RPMI7951 (cell line): Measurements from ENCODE around the gene RBM44. TPM values are rescaled to one million over a fixed set of nuclear protein-coding genes. Genes with fewer than 3 reads are reported as not detected.

Experiments used
- DNase-seq: peaks from one replicate; pipeline ENCODE4 v3.0.0-alpha.2; 2012; ENCODE audit warnings: low read depth
- total RNA-seq: library from RNA; depleted of rRNA; stranded (reverse); fragments of >200 nt; shearing (Covaris generic); gene quantifications from 2 replicates; pipeline ENCODE4 v1.2.3, GENCODE V29; 2014

The RBM44 gene
- total RNA-seq, 1 experiment from 2014 or later = 1.7 TPM

- DNase-seq = peak; percentile 18
These were observed 71.5 kb downstream of the RBM44 start for GRCh38 chr2:237870126-237870525.

- DNase-seq = no peak
These were observed 72.4 kb downstream of the RBM44 start for GRCh38 chr2:237870754-237871651.

- no peak for DNase-seq
These were observed 73.8 kb downstream of the RBM44 start for GRCh38 chr2:237872178-237872887.

GRCh38 chr2:237873421-237873831 is 74.8 kb downstream of the RBM44 start:
- no peak for DNase-seq

- DNase-seq = peak; percentile 32
These were observed 75.4 kb downstream of the RBM44 start for GRCh38 chr2:237873897-237874551.

- DNase-seq = peak; percentile 90
These were observed 76.1 kb downstream of the RBM44 start for GRCh38 chr2:237874585-237875161.

GRCh38 chr2:237875256-237876060 is 76.9 kb downstream of the RBM44 start:
- no peak for DNase-seq

- DNase-seq = no peak
These were observed 77.5 kb downstream of the RBM44 start for GRCh38 chr2:237876061-237876526.

- DNase-seq = no peak
These were observed 78.0 kb downstream of the RBM44 start for GRCh38 chr2:237876532-237876931.

- no peak for DNase-seq
These were observed 78.4 kb downstream of the RBM44 start for GRCh38 chr2:237876951-237877491.

- no peak for DNase-seq
These were observed 79.2 kb downstream of the RBM44 start for GRCh38 chr2:237877576-237878307.

- no peak for DNase-seq
These were observed 79.9 kb downstream of the RBM44 start for GRCh38 chr2:237878321-237879057.

- no peak for DNase-seq
These were observed 80.5 kb downstream of the RBM44 start for GRCh38 chr2:237879058-237879430.

- DNase-seq = no peak
These were observed 81.5 kb downstream of the RBM44 start for GRCh38 chr2:237879991-237880560.

- no peak for DNase-seq
These were observed 84.2 kb downstream of the RBM44 start for GRCh38 chr2:237882510-237883481.

- DNase-seq = no peak
These were observed 85.4 kb downstream of the RBM44 start for GRCh38 chr2:237883951-237884446.

GRCh38 chr2:237884681-237885080 is 86.1 kb downstream of the RBM44 start:
- DNase-seq = no peak
